GM21390 (cell line): ENCODE results near the gene TIAL1.
"Not testable (repeated sequence)": the region's sequence is repeated elsewhere in the genome, so short reads cannot be mapped to it uniquely, and the experiment has no call there.

Experiments used
- ATAC-seq: cut with Tn5 transposase; IDR thresholded peaks from one replicate; pipeline ENCODE4 v1.9.1; 2021; ENCODE audit not compliant: unreplicated experiment

TIAL1 gene

GRCh38 chr10:119614686-119615085 is 17.9 kb upstream of the TIAL1 start:
- no peak for ATAC-seq

GRCh38 chr10:119613741-119614140 is 17.0 kb upstream of the TIAL1 start:
- ATAC-seq: no peak

- ATAC-seq: no peak
These were observed 14.7 kb upstream of the TIAL1 start for GRCh38 chr10:119611433-119611832.

- ATAC-seq: no peak
These were observed 12.8 kb upstream of the TIAL1 start for GRCh38 chr10:119609516-119609915.

GRCh38 chr10:119608316-119609155 is 11.8 kb upstream of the TIAL1 start:
- no peak for ATAC-seq

- ATAC-seq: no peak
These were observed 7.7 kb upstream of the TIAL1 start for GRCh38 chr10:119604468-119604867.

GRCh38 chr10:119602241-119603095 is 5.7 kb upstream of the TIAL1 start:
- no peak for ATAC-seq

- no peak for ATAC-seq
These were observed 1.6 kb upstream of the TIAL1 start for GRCh38 chr10:119598397-119598796.

GRCh38 chr10:119597405-119598186 is 832 bp upstream of the TIAL1 start:
- ATAC-seq: peak; percentile 24

- ATAC-seq: peak; percentile 1
These were observed 868 bp downstream of the TIAL1 start for GRCh38 chr10:119595676-119596515.

GRCh38 chr10:119595134-119595675 is 1.6 kb downstream of the TIAL1 start:
- ATAC-seq: no peak

- ATAC-seq: no peak
These were observed 8.7 kb downstream of the TIAL1 start for GRCh38 chr10:119588071-119588470.

- no peak for ATAC-seq
These were observed 18.4 kb downstream of the TIAL1 start for GRCh38 chr10:119578355-119578754.

- no peak for ATAC-seq
These were observed 20.8 kb downstream of the TIAL1 start for GRCh38 chr10:119575991-119576390.

GRCh38 chr10:119575506-119575905 is 21.3 kb downstream of the TIAL1 start:
- no peak for ATAC-seq

GRCh38 chr10:119567978-119568377 is 28.8 kb downstream of the TIAL1 start:
- no peak for ATAC-seq

GRCh38 chr10:119562097-119562496 is 34.7 kb downstream of the TIAL1 start:
- ATAC-seq: no peak

- ATAC-seq: not testable (repeated sequence)
These were observed 37.3 kb downstream of the TIAL1 start for GRCh38 chr10:119559511-119559910.

GRCh38 chr10:119556081-119556480 is 40.7 kb downstream of the TIAL1 start:
- not testable (repeated sequence) for ATAC-seq

- no peak for ATAC-seq
These were observed 41.5 kb downstream of the TIAL1 start for GRCh38 chr10:119555178-119555784.
